ENCODE measurements around the gene ZFYVE19.
A peak's percentile ranks its signal among the peaks of the same experiment; 100 is the strongest.

Gene ZFYVE19

GRCh38 chr15:40843261-40843884, 36.5 kb downstream of the ZFYVE19 start:
- H3K9me2 ChIP-seq (replicated peaks; ENCODE audit: insufficient read depth, low read length): no peaks in the 10 kb centered on the region
- H3K4me2 ChIP-seq (ENCODE audit: low read depth, low read length): peak overlapping the region; percentile 75; the same call in 1 of the 2 replicates
- peak overlapping the region; percentile 28; the same call in 1 of the 2 replicates for H3K9ac ChIP-seq (ENCODE audit: low read length)
- TF ChIP-seq EZH2phosphoT487 (IDR thresholded peaks at IDR 0.05; ENCODE audit: low read length) (no peak), EZH2 (optimal IDR thresholded peaks at IDR 0.05; ENCODE audit: low read depth, low read length) (no peak)
- TF ChIP-seq, protein P1, sequence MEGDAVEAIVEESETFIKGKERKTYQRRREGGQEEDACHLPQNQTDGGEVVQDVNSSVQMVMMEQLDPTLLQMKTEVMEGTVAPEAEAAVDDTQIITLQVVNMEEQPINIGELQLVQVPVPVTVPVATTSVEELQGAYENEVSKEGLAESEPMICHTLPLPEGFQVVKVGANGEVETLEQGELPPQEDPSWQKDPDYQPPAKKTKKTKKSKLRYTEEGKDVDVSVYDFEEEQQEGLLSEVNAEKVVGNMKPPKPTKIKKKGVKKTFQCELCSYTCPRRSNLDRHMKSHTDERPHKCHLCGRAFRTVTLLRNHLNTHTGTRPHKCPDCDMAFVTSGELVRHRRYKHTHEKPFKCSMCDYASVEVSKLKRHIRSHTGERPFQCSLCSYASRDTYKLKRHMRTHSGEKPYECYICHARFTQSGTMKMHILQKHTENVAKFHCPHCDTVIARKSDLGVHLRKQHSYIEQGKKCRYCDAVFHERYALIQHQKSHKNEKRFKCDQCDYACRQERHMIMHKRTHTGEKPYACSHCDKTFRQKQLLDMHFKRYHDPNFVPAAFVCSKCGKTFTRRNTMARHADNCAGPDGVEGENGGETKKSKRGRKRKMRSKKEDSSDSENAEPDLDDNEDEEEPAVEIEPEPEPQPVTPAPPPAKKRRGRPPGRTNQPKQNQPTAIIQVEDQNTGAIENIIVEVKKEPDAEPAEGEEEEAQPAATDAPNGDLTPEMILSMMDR (IDR thresholded peaks at IDR 0.05; ENCODE audit: low read length): no peak
- H4K20me1 ChIP-seq (ENCODE audit: insufficient read depth, low read length): no peaks in the 10 kb centered on the region
- H3K36me3 ChIP-seq (replicated peaks; ENCODE audit: insufficient read depth, low read length): no peaks in the 10 kb centered on the region
- H2AFZ ChIP-seq (ENCODE audit: low read length): peak overlapping the region; percentile 94
- H3K27ac ChIP-seq (ENCODE audit: low read length): no peak overlapping the region
- H3K4me3 ChIP-seq (ENCODE audit: low read length): peak overlapping the region; percentile 77
- peaks cover 6% of the 10 kb centered on the region; the same call in 1 of the 2 replicates for H3F3A ChIP-seq (ENCODE audit: insufficient read depth, low read length)
- DNase-seq: no peak
- H3K27me3 ChIP-seq (replicated peaks; ENCODE audit: insufficient read depth, low read length): no peaks in the 10 kb centered on the region
- peaks cover 25% of the 10 kb centered on the region for H3K4me1 ChIP-seq (ENCODE audit: low read length)
- H3K79me2 ChIP-seq (ENCODE audit: low read length): peaks cover 39% of the 10 kb centered on the region
- no peaks in the 10 kb centered on the region for H3K9me3 ChIP-seq (replicated peaks; ENCODE audit: insufficient read depth, low read length)

DNA sequence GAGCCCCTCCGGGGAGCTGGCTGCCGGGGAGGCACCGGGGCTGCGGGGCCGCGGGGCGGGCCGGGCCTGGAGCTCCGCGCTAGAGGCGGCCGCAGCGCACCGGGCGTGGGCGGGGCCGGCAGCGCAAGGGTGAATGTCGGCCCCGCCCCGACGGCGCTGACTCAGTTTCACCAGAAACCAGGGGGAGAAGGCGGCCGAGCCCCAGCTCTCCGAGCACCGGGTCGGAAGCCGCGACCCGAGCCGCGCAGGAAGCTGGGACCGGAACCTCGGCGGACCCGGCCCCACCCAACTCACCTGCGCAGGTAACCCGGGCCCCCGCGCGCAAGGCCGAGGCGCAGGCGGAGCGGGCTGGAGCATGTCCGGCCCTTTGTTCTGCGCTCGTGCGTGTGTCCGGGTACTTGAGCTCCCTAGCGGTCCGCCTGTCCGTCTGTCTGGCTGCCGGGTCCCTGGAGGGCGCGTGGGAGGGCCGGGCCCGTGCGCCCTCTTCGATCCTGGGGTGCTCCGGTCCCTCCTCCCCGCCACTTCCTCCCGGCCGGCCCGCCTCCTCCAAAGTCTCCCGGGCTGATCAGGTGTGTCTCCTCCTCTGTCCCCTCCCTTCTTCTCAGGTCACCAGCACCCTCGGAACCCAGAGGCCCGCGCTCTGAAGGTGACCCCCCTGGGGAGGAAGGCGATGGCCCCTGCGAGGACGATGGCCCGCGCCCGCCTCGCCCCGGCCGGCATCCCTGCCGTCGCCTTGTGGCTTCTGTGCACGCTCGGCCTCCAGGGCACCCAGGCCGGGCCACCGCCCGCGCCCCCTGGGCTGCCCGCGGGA, 37.2 kb downstream of the ZFYVE19 start, which contains the start of gene SPINT1:
Gene SPINT1, plus strand, starts transcription at position 164 of the 811 bp plus-strand sequence. Its CDS starts 507 bp downstream, at position 671.
- Histone ChIP-seq H3K9me3 (replicated peaks; ENCODE audit: insufficient read depth, low read length) (no peaks in the 10 kb centered on the region), H3K36me3 (replicated peaks; ENCODE audit: insufficient read depth, low read length) (no peaks in the 10 kb centered on the region), H2AFZ (ENCODE audit: low read length) (peak within 1 kb of the TSS; percentile 94), H4K20me1 (ENCODE audit: insufficient read depth, low read length) (no peaks in the 10 kb centered on the region), H3K4me2 (ENCODE audit: low read depth, low read length) (peak within 1 kb of the TSS; percentile 75), H3K27ac (ENCODE audit: low read length) (no peak within 1 kb of the TSS; the same call in 1 of the 2 replicates), H3K79me2 (ENCODE audit: low read length) (peaks cover 44% of the 10 kb centered on the region), H3K4me3 (ENCODE audit: low read length) (peak within 1 kb of the TSS; percentile 77), H3K27me3 (replicated peaks; ENCODE audit: insufficient read depth, low read length) (no peaks in the 10 kb centered on the region), H3F3A (ENCODE audit: insufficient read depth, low read length) (peaks cover 6% of the 10 kb centered on the region; the same call in 1 of the 2 replicates), H3K9ac (ENCODE audit: low read length) (peak within 1 kb of the TSS; percentile 51; the same call in 1 of the 2 replicates), H3K4me1 (ENCODE audit: low read length) (peaks cover 25% of the 10 kb centered on the region), H3K9me2 (replicated peaks; ENCODE audit: insufficient read depth, low read length) (no peaks in the 10 kb centered on the region)
- TF ChIP-seq, protein P1 (IDR thresholded peaks at IDR 0.05; ENCODE audit: low read length): no peak
- no peak for TF ChIP-seq EZH2phosphoT487 (IDR thresholded peaks at IDR 0.05; ENCODE audit: low read length)
- TF ChIP-seq EZH2 (optimal IDR thresholded peaks at IDR 0.05; ENCODE audit: low read depth, low read length): no peak
- peak; percentile 47 for DNase-seq

DNA sequence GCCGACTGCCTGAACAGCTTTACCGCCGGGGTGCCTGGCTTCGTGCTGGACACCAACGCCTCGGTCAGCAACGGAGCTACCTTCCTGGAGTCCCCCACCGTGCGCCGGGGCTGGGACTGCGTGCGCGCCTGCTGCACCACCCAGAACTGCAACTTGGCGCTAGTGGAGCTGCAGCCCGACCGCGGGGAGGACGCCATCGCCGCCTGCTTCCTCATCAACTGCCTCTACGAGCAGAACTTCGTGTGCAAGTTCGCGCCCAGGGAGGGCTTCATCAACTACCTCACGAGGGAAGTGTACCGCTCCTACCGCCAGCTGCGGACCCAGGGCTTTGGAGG, 37.8 kb downstream of the ZFYVE19 start:
- Histone ChIP-seq H4K20me1 (ENCODE audit: insufficient read depth, low read length) (no peaks in the 10 kb centered on the region), H3K36me3 (replicated peaks; ENCODE audit: insufficient read depth, low read length) (no peaks in the 10 kb centered on the region), H3K27me3 (replicated peaks; ENCODE audit: insufficient read depth, low read length) (no peaks in the 10 kb centered on the region), H3K27ac (ENCODE audit: low read length) (no peak overlapping the region; the same call in 1 of the 2 replicates), H3F3A (ENCODE audit: insufficient read depth, low read length) (peaks cover 6% of the 10 kb centered on the region; the same call in 1 of the 2 replicates), H3K4me2 (ENCODE audit: low read depth, low read length) (peak overlapping the region; percentile 75), H3K9me2 (replicated peaks; ENCODE audit: insufficient read depth, low read length) (no peaks in the 10 kb centered on the region), H3K4me3 (ENCODE audit: low read length) (peak overlapping the region; percentile 77), H3K9ac (ENCODE audit: low read length) (peak overlapping the region; percentile 51; the same call in 1 of the 2 replicates), H3K79me2 (ENCODE audit: low read length) (peaks cover 49% of the 10 kb centered on the region), H3K9me3 (replicated peaks; ENCODE audit: insufficient read depth, low read length) (no peaks in the 10 kb centered on the region), H3K4me1 (ENCODE audit: low read length) (peaks cover 25% of the 10 kb centered on the region), H2AFZ (ENCODE audit: low read length) (peak overlapping the region; percentile 94)
- peak; percentile 39 for DNase-seq
- TF ChIP-seq, protein P1 (IDR thresholded peaks at IDR 0.05; ENCODE audit: low read length): 0 out of 2 replicates have a peak, but pooled peaks have one; percentile 2
- TF ChIP-seq EZH2 (optimal IDR thresholded peaks at IDR 0.05; ENCODE audit: low read depth, low read length) (no peak), EZH2phosphoT487 (IDR thresholded peaks at IDR 0.05; ENCODE audit: low read length) (no peak)

All from MM.1S (cell line).